ENCODE data around the gene FBXW7. TPM values are rescaled to one million over a fixed set of nuclear protein-coding genes. Genes with fewer than 3 reads are reported as not detected.

Gene FBXW7
- total RNA-seq, 2 experiments from 2014 or later = 128 to 140 TPM

DNA sequence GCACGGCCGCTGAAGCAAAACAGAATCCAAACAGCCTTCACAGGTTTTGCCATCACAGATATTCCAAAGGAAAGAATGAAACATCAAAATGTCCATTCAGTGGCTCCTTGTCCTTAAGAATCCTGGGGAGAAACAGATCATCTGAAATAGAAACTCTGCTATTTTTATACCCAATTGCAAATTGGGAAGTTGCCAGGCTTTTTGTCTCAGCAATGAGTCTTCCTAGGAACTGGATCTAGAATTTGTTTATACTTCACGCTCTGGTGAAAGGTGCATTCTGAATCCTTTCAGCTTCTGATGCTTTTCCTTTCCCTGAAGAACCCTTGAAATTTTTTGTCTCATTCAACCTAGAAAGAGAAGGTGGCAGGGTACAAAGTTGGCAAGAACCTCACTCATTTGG is 218.9 kb downstream of the FBXW7 start:
- no peaks in the 10 kb centered on the region for H3K9me3 ChIP-seq (ENCODE audit: control insufficient read depth in 1 of 2, insufficient read depth in 1 of 2, low read length in 2 of 2)
- Mint-ChIP-seq H3K27ac (no peak overlapping the region), H3K27me3 (no peaks in the 10 kb centered on the region), H3K4me3 (no peak overlapping the region), H3K9me3 (no peaks in the 10 kb centered on the region), H3K36me3 (ENCODE audit: low read depth) (peaks cover 11% of the 10 kb centered on the region), H3K4me1 (ENCODE audit: low read depth) (no peaks in the 10 kb centered on the region)
- ATAC-seq (ENCODE audit: poor library complexity) = no peak
- CTCF ChIA-PET = no interaction called here
- no peak for DNase-seq
- no peaks in the 10 kb centered on the region for H3K27me3 ChIP-seq (ENCODE audit: control insufficient read depth in 1 of 2, insufficient read depth in 2 of 2, low read length in 2 of 2)
- TF ChIP-seq, protein P1, sequence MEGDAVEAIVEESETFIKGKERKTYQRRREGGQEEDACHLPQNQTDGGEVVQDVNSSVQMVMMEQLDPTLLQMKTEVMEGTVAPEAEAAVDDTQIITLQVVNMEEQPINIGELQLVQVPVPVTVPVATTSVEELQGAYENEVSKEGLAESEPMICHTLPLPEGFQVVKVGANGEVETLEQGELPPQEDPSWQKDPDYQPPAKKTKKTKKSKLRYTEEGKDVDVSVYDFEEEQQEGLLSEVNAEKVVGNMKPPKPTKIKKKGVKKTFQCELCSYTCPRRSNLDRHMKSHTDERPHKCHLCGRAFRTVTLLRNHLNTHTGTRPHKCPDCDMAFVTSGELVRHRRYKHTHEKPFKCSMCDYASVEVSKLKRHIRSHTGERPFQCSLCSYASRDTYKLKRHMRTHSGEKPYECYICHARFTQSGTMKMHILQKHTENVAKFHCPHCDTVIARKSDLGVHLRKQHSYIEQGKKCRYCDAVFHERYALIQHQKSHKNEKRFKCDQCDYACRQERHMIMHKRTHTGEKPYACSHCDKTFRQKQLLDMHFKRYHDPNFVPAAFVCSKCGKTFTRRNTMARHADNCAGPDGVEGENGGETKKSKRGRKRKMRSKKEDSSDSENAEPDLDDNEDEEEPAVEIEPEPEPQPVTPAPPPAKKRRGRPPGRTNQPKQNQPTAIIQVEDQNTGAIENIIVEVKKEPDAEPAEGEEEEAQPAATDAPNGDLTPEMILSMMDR (IDR thresholded peaks at IDR 0.05) = no peak
- no peak overlapping the region for H3K27ac ChIP-seq (ENCODE audit: low read depth in 1 of 2, low read length in 2 of 2)
- H3K4me3 ChIP-seq (ENCODE audit: low read length) = no peak overlapping the region
- intact Hi-C loops (cut with DNase I, micrococcal nuclease) = no loop called here
- H3K4me1 ChIP-seq (ENCODE audit: insufficient read depth, low read length) = no peaks in the 10 kb centered on the region
- POLR2A ChIA-PET = interaction anchor here (1.1 kb wide), 1 partner anchor 15 kb away, joined by 3 read pairs; no protein-coding TSS in a partner anchor
- peaks cover 5% of the 10 kb centered on the region for H3K36me3 ChIP-seq (ENCODE audit: insufficient read depth, low read length)

DNA sequence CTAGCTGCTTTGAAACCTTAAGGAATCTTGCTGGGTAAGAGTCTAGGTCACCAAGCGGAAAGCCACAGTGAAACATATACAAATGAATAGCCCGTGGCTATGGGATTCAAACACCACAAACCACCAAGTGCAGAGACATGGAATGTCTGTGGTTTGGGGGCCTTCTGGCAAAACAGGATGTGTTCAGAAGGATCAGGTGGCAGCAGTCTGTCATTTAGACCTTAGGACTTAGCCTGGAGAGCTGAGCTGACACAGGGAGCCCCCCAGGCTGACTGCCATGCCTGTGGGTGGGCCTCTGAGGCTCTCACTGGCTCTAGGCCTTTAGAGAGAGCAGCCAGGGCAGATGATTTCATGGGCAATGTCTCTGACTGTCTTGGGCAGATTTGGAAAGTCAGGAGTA is 225.6 kb downstream of the FBXW7 start:
- no peak overlapping the region for H3K27ac ChIP-seq (ENCODE audit: low read depth in 1 of 2, low read length in 2 of 2)
- no peaks in the 10 kb centered on the region for H3K36me3 ChIP-seq (ENCODE audit: insufficient read depth, low read length)
- H3K9me3 ChIP-seq (ENCODE audit: control insufficient read depth in 1 of 2, insufficient read depth in 1 of 2, low read length in 2 of 2) = no peaks in the 10 kb centered on the region
- Mint-ChIP-seq H3K27me3 (no peaks in the 10 kb centered on the region), H3K4me3 (no peak overlapping the region), H3K9me3 (no peaks in the 10 kb centered on the region), H3K4me1 (ENCODE audit: low read depth) (no peaks in the 10 kb centered on the region), H3K27ac (no peak overlapping the region), H3K36me3 (ENCODE audit: low read depth) (no peaks in the 10 kb centered on the region)
- H3K4me1 ChIP-seq (ENCODE audit: insufficient read depth, low read length) = no peaks in the 10 kb centered on the region
- CTCF ChIA-PET = interaction anchor here (1.1 kb wide), 1 partner anchor 12 kb away, joined by 3 read pairs; no protein-coding TSS in a partner anchor
- POLR2A ChIA-PET = no interaction called here
- no peak overlapping the region for H3K4me3 ChIP-seq (ENCODE audit: low read length)
- H3K27me3 ChIP-seq (ENCODE audit: control insufficient read depth in 1 of 2, insufficient read depth in 2 of 2, low read length in 2 of 2) = no peaks in the 10 kb centered on the region
- ATAC-seq (ENCODE audit: poor library complexity) = no peak
- no peak for DNase-seq
- intact Hi-C loops (cut with DNase I, micrococcal nuclease) = no loop called here
- TF ChIP-seq, protein P1 (IDR thresholded peaks at IDR 0.05) = no peak

DNA sequence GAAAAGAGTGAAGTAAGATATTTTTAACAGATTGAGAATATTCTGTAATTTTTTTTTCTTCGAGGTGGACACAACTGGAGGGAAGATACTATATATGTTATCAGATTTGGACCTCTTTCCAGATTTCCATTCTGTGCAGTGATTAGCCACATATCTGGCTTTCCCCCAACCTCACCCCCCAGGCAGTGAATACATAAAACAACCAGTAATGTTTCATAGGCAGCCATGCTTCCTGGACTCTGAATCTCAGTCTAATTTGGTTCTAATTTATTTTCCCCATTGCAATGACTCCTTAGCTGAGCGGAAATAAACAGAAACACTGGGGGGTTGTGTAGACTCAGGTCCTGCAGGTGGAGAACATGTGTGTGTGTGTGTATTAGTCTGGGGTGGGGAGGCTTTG is 226.5 kb downstream of the FBXW7 start:
- H3K9me3 ChIP-seq (ENCODE audit: control insufficient read depth in 1 of 2, insufficient read depth in 1 of 2, low read length in 2 of 2) = no peaks in the 10 kb centered on the region
- Mint-ChIP-seq H3K4me3 (no peak overlapping the region), H3K4me1 (ENCODE audit: low read depth) (no peaks in the 10 kb centered on the region), H3K27ac (no peak overlapping the region), H3K36me3 (ENCODE audit: low read depth) (no peaks in the 10 kb centered on the region), H3K27me3 (no peaks in the 10 kb centered on the region), H3K9me3 (no peaks in the 10 kb centered on the region)
- ChIA-PET POLR2A (interaction anchor here (1.0 kb wide), 1 partner anchor 16 kb away, joined by 4 read pairs; no protein-coding TSS in a partner anchor), CTCF (no interaction called here)
- no peaks in the 10 kb centered on the region for H3K4me1 ChIP-seq (ENCODE audit: insufficient read depth, low read length)
- ATAC-seq (ENCODE audit: poor library complexity) (no peak), DNase-seq (no peak)
- H3K27me3 ChIP-seq (ENCODE audit: control insufficient read depth in 1 of 2, insufficient read depth in 2 of 2, low read length in 2 of 2) = no peaks in the 10 kb centered on the region
- TF ChIP-seq, protein P1 (IDR thresholded peaks at IDR 0.05) = no peak
- intact Hi-C loops (cut with DNase I, micrococcal nuclease) = no loop called here
- H3K4me3 ChIP-seq (ENCODE audit: low read length) = no peak overlapping the region
- no peak overlapping the region for H3K27ac ChIP-seq (ENCODE audit: low read depth in 1 of 2, low read length in 2 of 2)
- H3K36me3 ChIP-seq (ENCODE audit: insufficient read depth, low read length) = no peaks in the 10 kb centered on the region

All from CD4-positive, alpha-beta T cell (primary cell).